Peyer's patch (tissue), 4 donors: ENCODE measurements around the gene POF1B. TPM values are rescaled to one million over a fixed set of nuclear protein-coding genes. Genes with fewer than 3 reads are reported as not detected.
A peak's percentile ranks its signal among the peaks of the same experiment; 100 is the strongest.

Experiments used
- DNase-seq, 3 donors: peaks; one replicate each; pipeline ENCODE4 v3.0.0-alpha.2; 2017 to 2019
- H3K27ac ChIP-seq, 4 donors: fragments of 200-600 bp; sonication (generic); one replicate each; pipeline ENCODE4 v1.5.1; 2016 to 2019
- H3K27me3 ChIP-seq, 2 donors: fragments of 200-600 bp; sonication (generic); one replicate each; pipeline ENCODE4 v1.5.1; 2019
- H3K36me3 ChIP-seq, 3 donors: fragments of 200-600 bp; sonication (generic); one replicate each; pipeline ENCODE4 v1.5.1; 2016 to 2019
- H3K4me1 ChIP-seq, 4 donors: fragments of 200-600 bp; sonication (generic); one replicate each; pipeline ENCODE4 v1.5.1; 2016 to 2019
- H3K4me3 ChIP-seq, 4 donors: fragments of 200-600 bp; sonication (generic); 1 replicate in 3 of 4; 2 replicates in 1 of 4; pipeline ENCODE4 v1.5.1; 2016 to 2019; ENCODE audit warnings: mild to moderate bottlenecking in 1 of 4
- H3K9me3 ChIP-seq, 4 donors: fragments of 200-600 bp; sonication (generic); one replicate each; pipeline ENCODE4 v1.5.1; 2016 to 2019; ENCODE audit warnings: mild to moderate bottlenecking in 1 of 4
- POLR2A ChIP-seq, 2 donors: fragments of 450-650 bp; IDR thresholded peaks; one replicate each; pipeline ENCODE4 v1.5.1; 2017; ENCODE audit warnings: antibody characterized with exemption in 2 of 2, mild to moderate bottlenecking in 2 of 2, moderate library complexity in 2 of 2
- total RNA-seq, 4 donors: library from RNA; depleted of rRNA; stranded (reverse); fragments of >200 nt; gene quantifications; one replicate each; pipeline ENCODE4 v1.1.0, GENCODE V29; 2016
- TF ChIP-seq, protein P1 (sequence below), 6 experiments: fragments of 450-650 bp in 4 of 6; fragments of 200-600 bp in 2 of 6; sonication (generic) in 1 of 6; IDR thresholded peaks; one replicate each; pipeline ENCODE4 v1.5.1; 2017 to 2019; ENCODE audit warnings: antibody characterized with exemption in 6 of 6, mild to moderate bottlenecking in 3 of 6, moderate library complexity in 1 of 6

Gene POF1B, protein sequence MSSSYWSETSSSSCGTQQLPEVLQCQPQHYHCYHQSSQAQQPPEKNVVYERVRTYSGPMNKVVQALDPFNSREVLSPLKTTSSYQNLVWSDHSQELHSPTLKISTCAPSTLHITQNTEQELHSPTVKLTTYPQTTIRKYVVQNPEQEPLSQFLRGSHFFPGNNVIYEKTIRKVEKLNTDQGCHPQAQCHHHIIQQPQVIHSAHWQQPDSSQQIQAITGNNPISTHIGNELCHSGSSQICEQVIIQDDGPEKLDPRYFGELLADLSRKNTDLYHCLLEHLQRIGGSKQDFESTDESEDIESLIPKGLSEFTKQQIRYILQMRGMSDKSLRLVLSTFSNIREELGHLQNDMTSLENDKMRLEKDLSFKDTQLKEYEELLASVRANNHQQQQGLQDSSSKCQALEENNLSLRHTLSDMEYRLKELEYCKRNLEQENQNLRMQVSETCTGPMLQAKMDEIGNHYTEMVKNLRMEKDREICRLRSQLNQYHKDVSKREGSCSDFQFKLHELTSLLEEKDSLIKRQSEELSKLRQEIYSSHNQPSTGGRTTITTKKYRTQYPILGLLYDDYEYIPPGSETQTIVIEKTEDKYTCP
- total RNA-seq = 100 to 1,000 TPM in 1 of 4 donors, 10 to 100 TPM in 3; 59.4 to 134 (median 79.1) TPM

DNA sequence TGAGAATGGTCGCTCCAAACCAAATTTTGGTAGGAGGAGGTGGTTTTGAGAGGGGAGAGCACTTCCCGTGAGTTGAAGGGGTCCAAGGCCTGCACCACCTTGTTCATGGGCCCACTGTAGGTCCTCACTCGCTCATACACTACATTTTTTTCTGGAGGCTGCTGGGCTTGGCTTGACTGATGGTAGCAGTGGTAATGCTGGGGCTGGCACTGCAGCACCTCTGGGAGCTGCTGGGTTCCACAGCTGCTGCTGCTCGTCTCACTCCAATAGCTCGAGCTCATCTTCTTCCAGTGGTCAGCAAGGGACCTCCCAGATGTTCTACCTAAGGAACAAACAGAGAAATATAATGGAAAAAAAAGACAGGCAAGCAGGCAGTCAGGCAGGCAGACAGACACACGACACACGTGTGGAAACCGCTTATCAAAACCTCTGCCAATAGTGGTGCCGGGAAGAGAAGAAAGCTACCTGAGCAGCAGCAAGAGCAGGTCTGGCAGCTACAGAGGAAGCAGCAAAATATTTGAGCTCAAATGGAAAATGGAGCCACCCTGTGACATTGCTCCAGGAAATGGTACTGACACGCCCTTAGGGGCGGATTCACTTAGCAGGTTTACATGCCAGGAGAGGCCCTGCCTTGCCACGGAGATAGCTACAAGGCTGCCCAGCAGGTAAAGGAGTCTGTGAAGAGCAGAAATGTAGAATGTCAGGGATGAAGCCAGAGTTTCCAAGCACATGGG lies at the start of gene POF1B:
Gene POF1B, minus strand, starts transcription at position 492 of the 734 bp plus-strand sequence. Its CDS starts 211 bp downstream, at position 281.
- no peaks in the 10 kb centered on the region for H3K36me3 ChIP-seq
- H3K4me3 ChIP-seq = peak within 1 kb of the TSS in 3 of 4 donors; percentile 20 to 53 (median 50)
- no peaks in the 10 kb centered on the region for H3K4me1 ChIP-seq
- H3K9me3 ChIP-seq = no peaks in the 10 kb centered on the region
- peak within 1 kb of the TSS in 3 of 4 donors; percentile 67 to 84 (median 82) for H3K27ac ChIP-seq
- peak; percentile 80 to 87 for TF ChIP-seq POLR2A (IDR thresholded peaks at IDR 0.05)
- TF ChIP-seq, protein P1, sequence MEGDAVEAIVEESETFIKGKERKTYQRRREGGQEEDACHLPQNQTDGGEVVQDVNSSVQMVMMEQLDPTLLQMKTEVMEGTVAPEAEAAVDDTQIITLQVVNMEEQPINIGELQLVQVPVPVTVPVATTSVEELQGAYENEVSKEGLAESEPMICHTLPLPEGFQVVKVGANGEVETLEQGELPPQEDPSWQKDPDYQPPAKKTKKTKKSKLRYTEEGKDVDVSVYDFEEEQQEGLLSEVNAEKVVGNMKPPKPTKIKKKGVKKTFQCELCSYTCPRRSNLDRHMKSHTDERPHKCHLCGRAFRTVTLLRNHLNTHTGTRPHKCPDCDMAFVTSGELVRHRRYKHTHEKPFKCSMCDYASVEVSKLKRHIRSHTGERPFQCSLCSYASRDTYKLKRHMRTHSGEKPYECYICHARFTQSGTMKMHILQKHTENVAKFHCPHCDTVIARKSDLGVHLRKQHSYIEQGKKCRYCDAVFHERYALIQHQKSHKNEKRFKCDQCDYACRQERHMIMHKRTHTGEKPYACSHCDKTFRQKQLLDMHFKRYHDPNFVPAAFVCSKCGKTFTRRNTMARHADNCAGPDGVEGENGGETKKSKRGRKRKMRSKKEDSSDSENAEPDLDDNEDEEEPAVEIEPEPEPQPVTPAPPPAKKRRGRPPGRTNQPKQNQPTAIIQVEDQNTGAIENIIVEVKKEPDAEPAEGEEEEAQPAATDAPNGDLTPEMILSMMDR (IDR thresholded peaks at IDR 0.05) = no peak
- H3K27me3 ChIP-seq = no peaks in the 10 kb centered on the region
- peak in 2 of 3 donors; percentile 60 to 89 for DNase-seq

DNA sequence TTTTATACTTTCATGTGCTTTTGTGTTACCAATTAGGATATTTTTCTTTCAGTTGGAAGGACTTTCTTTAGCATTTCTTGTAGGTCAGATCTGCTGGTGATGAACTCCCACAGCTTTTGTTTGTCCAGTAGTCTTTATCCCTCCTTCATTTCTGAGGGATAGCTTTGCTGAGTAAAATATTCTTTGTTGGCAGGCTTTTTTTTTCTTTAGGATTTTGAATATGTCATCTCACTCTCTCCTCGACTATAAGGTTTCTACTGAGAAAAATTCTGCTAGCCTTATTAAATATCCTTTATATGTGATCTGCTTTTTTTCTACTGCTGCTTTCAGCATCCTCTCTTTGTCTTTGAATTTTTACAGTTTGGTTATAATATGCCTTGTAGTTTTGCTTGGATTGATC lies 49.6 kb upstream of the POF1B start:
- no peaks in the 10 kb centered on the region for H3K9me3 ChIP-seq
- H3K4me3 ChIP-seq = no peak overlapping the region
- no peaks in the 10 kb centered on the region for H3K4me1 ChIP-seq
- TF ChIP-seq POLR2A (IDR thresholded peaks at IDR 0.05) = no peak
- TF ChIP-seq, protein P1 (IDR thresholded peaks at IDR 0.05) = no peak
- H3K27me3 ChIP-seq = no peaks in the 10 kb centered on the region
- no peak for DNase-seq
- H3K27ac ChIP-seq = no peak overlapping the region
- H3K36me3 ChIP-seq = no peaks in the 10 kb centered on the region

DNA sequence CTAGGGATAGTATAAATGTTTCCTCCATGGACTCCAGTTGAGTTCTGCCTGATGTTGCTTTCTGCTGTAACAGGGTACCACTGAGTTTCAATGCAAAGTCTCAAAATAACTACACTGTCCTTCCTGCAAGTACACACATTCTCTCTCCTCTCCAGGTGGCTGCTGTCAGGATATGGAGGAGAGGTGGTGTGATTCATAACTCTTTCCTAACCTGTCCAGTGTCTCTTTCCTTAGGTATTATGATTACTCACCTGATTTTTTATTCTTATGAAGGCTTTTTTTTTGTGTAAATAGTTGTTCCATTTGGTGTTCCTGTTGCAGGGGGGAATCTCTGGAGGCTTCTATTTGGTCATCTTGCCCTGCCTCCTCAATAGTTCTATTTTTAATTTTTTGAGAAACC lies 39.8 kb upstream of the POF1B start:
- no peaks in the 10 kb centered on the region for H3K36me3 ChIP-seq
- H3K9me3 ChIP-seq = no peaks in the 10 kb centered on the region
- TF ChIP-seq, protein P1 (IDR thresholded peaks at IDR 0.05) = no peak
- no peak for TF ChIP-seq POLR2A (IDR thresholded peaks at IDR 0.05)
- no peak overlapping the region for H3K27ac ChIP-seq
- H3K4me1 ChIP-seq = no peaks in the 10 kb centered on the region
- DNase-seq = no peak
- no peak overlapping the region for H3K4me3 ChIP-seq
- H3K27me3 ChIP-seq = no peaks in the 10 kb centered on the region

DNA sequence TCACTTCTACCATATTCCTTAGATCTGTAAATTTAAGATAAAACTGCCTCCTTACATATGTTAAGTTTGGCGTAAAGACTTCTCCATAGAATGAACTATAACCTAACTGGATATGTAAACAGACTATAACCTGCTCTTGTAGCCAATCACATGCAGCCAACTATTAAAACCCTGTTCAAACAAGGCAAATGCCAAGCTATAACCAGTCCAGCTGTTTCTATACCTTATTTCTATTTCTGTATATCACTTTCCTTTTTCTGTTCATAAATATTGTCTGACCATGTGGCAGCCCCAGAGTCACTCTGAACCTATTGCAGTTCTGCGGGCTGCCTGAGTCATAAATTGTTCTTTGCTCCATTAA lies 12.4 kb upstream of the POF1B start:
- H3K4me1 ChIP-seq = no peaks in the 10 kb centered on the region
- no peak overlapping the region for H3K27ac ChIP-seq
- no peaks in the 10 kb centered on the region for H3K27me3 ChIP-seq
- TF ChIP-seq POLR2A (IDR thresholded peaks at IDR 0.05) = no peak
- TF ChIP-seq, protein P1 (IDR thresholded peaks at IDR 0.05) = no peak
- DNase-seq = no peak
- H3K9me3 ChIP-seq = no peaks in the 10 kb centered on the region
- H3K36me3 ChIP-seq = no peaks in the 10 kb centered on the region
- H3K4me3 ChIP-seq = no peak overlapping the region

DNA sequence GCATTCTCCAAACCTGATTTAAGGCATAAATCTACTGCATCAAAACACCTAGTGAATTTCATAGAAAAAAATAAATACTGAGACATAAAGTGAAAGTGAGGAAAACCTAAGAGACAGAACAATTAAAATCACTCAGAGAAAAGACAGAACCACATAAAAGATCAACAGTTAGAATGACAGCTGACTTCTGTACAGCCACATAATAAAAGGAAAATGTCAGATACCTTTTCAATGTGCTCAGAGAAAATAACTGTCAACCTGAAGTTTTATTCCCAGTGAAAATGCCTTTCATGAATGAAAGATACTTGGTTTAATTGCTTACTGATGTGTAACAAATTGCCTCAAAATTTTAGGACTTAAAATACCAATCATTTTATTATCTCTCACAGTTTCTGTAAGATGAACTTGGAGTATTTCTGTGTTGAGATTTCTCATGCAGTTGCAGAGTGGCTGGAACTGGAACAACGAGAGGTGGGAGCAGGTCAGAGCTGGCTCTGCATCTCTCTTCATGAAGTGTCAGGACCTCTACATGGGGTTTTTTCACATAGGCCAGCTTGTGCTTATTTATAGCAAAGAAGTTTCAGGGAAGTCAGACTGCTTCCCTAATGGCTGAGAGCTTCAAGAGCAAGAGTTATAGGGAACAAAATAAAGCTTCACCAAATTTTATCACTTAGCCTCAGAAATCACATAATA lies 11.9 kb upstream of the POF1B start:
- TF ChIP-seq POLR2A (IDR thresholded peaks at IDR 0.05) = no peak
- TF ChIP-seq, protein P1 (IDR thresholded peaks at IDR 0.05) = no peak
- Histone ChIP-seq H3K36me3 (no peaks in the 10 kb centered on the region), H3K9me3 (no peaks in the 10 kb centered on the region), H3K27me3 (no peaks in the 10 kb centered on the region), H3K4me1 (no peaks in the 10 kb centered on the region), H3K27ac (no peak overlapping the region), H3K4me3 (no peak overlapping the region)
- no peak for DNase-seq
